ENCODE results near the gene OVCH1. TPM values are rescaled to one million over a fixed set of nuclear protein-coding genes. Genes with fewer than 3 reads are reported as not detected.

OVCH1 gene
- total and polyA plus RNA-seq, 9 of the 15 experiments (the other 6 are each of a cell fraction or from before 2014, with no cell fraction given) = not detected

- TF ChIP-seq ZNF277 (CRISPR knock-in tag; IDR thresholded peaks at IDR 0.05; ENCODE audit: borderline replicate concordance) = no peak
- no peak for TF ChIP-seq CC2D1A (IDR thresholded peaks at IDR 0.05)
Observed at GRCh38 chr12:29534935-29535334, 37.4 kb upstream of the OVCH1 start (continued).

- BruUV-seq (replicated peaks) = no TSS peak
- no peaks in the 10 kb centered on the region for H3K36me3 ChIP-seq (ENCODE audit: control insufficient read depth, insufficient read depth, low read length)
- no peak overlapping the region for H2AFZ ChIP-seq (ENCODE audit: low read depth, low read length)
- FAIRE-seq = no peak
- no peak overlapping the region for H3K27ac ChIP-seq (ENCODE audit: extremely low read depth, low read depth, low read length)
- no peak for ATAC-seq
- intact Hi-C loops (cut with micrococcal nuclease) (no loop called here), in situ Hi-C loops (cut with MboI) (loop anchor here (25.0 kb wide), 1 partner anchor 1703 kb away; no protein-coding TSS in a partner anchor)
- no peak overlapping the region for H3K9ac ChIP-seq (ENCODE audit: insufficient read depth in 1 of 2, low read depth in 2 of 2, low read length in 2 of 2)
- POLR2A ChIA-PET = no interaction called here
- H3K27me3 ChIP-seq (ENCODE audit: control insufficient read depth in 2 of 2, insufficient read depth in 2 of 2, low read length in 2 of 2) = no peaks in the 10 kb centered on the region
- no peak for TF ChIP-seq ZFP1 (CRISPR knock-in tag; IDR thresholded peaks at IDR 0.05)
- TF ChIP-seq ELF4 (CRISPR knock-in tag; IDR thresholded peaks at IDR 0.05) = no peak
- TF ChIP-seq GATAD2A (IDR thresholded peaks at IDR 0.05) = no peak
- WGBS (ENCODE audit: insufficient coverage, low coverage, missing lambda C conversion rate) = 0% methylated on average over 4 of the region's 4 CpGs
- no peak overlapping the region for H3K4me2 ChIP-seq (ENCODE audit: insufficient read depth, low read length)
- CTCF ChIA-PET (ENCODE audit: low intra/inter-chr PET ratio) = no interaction called here
- no peaks in the 10 kb centered on the region for H4K20me1 ChIP-seq (replicated peaks; ENCODE audit: control insufficient read depth, insufficient read depth, low read length)
- no peaks in the 10 kb centered on the region for H3K4me1 ChIP-seq (replicated peaks in 1 of 2; ENCODE audit: control insufficient read depth in 2 of 2, insufficient read depth in 2 of 2, low read length in 2 of 2)
- no peaks in the 10 kb centered on the region for H3K9me3 ChIP-seq (replicated peaks; ENCODE audit: control insufficient read depth, insufficient read depth, low read depth, low read length)
- no peak for DNase-seq (ENCODE audit: extremely low read depth in 1 of 4, low spot score in 3 of 4)
- no peak overlapping the region for H3K4me3 ChIP-seq
- no peaks in the 10 kb centered on the region for H3K79me2 ChIP-seq (ENCODE audit: control insufficient read depth, insufficient read depth, low read length)
- H3K9me1 ChIP-seq (ENCODE audit: control insufficient read depth, insufficient read depth, low read length) = no peaks in the 10 kb centered on the region
Observed at GRCh38 chr12:29533815-29534489, 36.5 kb upstream of the OVCH1 start.

Measured in K562 (cell line).